Small intestine (tissue), 7 donors: ENCODE measurements around the gene MAPK11. TPM values are rescaled to one million over a fixed set of nuclear protein-coding genes. Genes with fewer than 3 reads are reported as not detected.

ENCODE experiments used
- DNase-seq, 2 donors: peaks; one replicate each; pipeline versions ENCODE4 v3.0.0 to v3.0.0-alpha.2; 2013
- FAIRE-seq: peaks from 2 replicates; lab custom pipeline; 2012; peaks lifted over from hg19 to GRCh38; lab: Jason Lieb, UNC
- H3K27ac ChIP-seq, 3 donors: one replicate each; pipeline ENCODE4 v1.5.1; 2013; ENCODE audit warnings: low read length in 2 of 3, mild to moderate bottlenecking in 2 of 3, control low read depth in 1 of 3, inconsistent platforms in 1 of 3, low read depth in 1 of 3, moderate library complexity in 1 of 3
- H3K27me3 ChIP-seq, 3 donors: one replicate each; pipeline ENCODE4 v1.6.1; 2013; ENCODE audit warnings: low read length in 3 of 3, inconsistent platforms in 1 of 3; ENCODE audit not compliant: control insufficient read depth in 3 of 3, insufficient read depth in 3 of 3
- H3K36me3 ChIP-seq, 3 donors: one replicate each; pipeline ENCODE4 v1.6.1; 2013; ENCODE audit warnings: low read length in 3 of 3, inconsistent platforms in 1 of 3, low read depth in 1 of 3, mild to moderate bottlenecking in 1 of 3, moderate library complexity in 1 of 3; ENCODE audit not compliant: control insufficient read depth in 3 of 3, insufficient read depth in 2 of 3
- H3K4me1 ChIP-seq, 3 donors: one replicate each; pipeline ENCODE4 v1.6.1; 2013; ENCODE audit warnings: low read length in 2 of 3, inconsistent platforms in 1 of 3, low read depth in 1 of 3, mild to moderate bottlenecking in 1 of 3, moderate library complexity in 1 of 3; ENCODE audit not compliant: control insufficient read depth in 3 of 3, insufficient read depth in 2 of 3
- H3K4me3 ChIP-seq, 3 donors: one replicate each; pipeline ENCODE4 v1.5.1; 2013; ENCODE audit warnings: low read length in 3 of 3, control low read depth in 1 of 3, inconsistent platforms in 1 of 3, low read depth in 1 of 3, mild to moderate bottlenecking in 1 of 3, moderate library complexity in 1 of 3
- H3K9me3 ChIP-seq, 2 donors: one replicate each; pipeline ENCODE4 v1.6.1; 2013; ENCODE audit warnings: low read depth in 1 of 2, low read length in 1 of 2; ENCODE audit not compliant: control insufficient read depth in 2 of 2, insufficient read depth in 1 of 2
- WGBS, 3 donors: extraction: QIAGEN DNeasy Blood & Tissue Kit; methylation state at CpG; one replicate each; pipeline ENCODE4 v1.1.7; 2013; 5-methylcytosine and 5-hydroxymethylcytosine counted together
- polyA plus RNA-seq, 4 donors: library from polyadenylated mRNA; stranded (reverse) in 3 of 4; unstranded in 1 of 4; fragments of 200-250 nt in 3 of 4; fragments of 120-200 nt in 1 of 4; gene quantifications; one replicate each; pipeline versions ENCODE4 v1.2.1 to v1.2.3, GENCODE V29; 2013
- donor health status: healthy with polysubstance abuse.
- donor health status: control.
- donor health status: control.
- donor health status: Bipolar disorder and iron deficiency.
- donor health status: healthy.

MAPK11 gene
- polyA plus RNA-seq, 4 donors = 2.2 to 7.9 (median 2.4) TPM; not detected in 1

GRCh38 chr22:50260801-50261614 is 9.2 kb downstream of the MAPK11 start:
- no peak overlapping the region for H3K27ac ChIP-seq
- FAIRE-seq = no peak

GRCh38 chr22:50260434-50260800 is 9.8 kb downstream of the MAPK11 start:
- Histone ChIP-seq H3K4me1 (peaks cover 0 to 4% (median 0%) of the 10 kb centered on the region in 3 donors), H3K36me3 (peaks cover 0 to 5% (median 0%) of the 10 kb centered on the region in 3 donors), H3K4me3 (peak overlapping the region in 1 of 3 donors; percentile 24), H3K27me3 (peaks cover 4 to 36% (median 9%) of the 10 kb centered on the region in 3 donors), H3K27ac (no peak overlapping the region), H3K9me3 (no peaks in the 10 kb centered on the region)
- WGBS, 3 donors = 0 to 28% (median 19%) methylated on average over 5 to 11 of the region's 11 CpGs
- FAIRE-seq (no peak), DNase-seq (no peak)

More at GRCh38 chr22:50260801-50261614, 9.2 kb downstream of the MAPK11 start:
- peaks cover 4 to 38% (median 9%) of the 10 kb centered on the region in 3 donors for H3K27me3 ChIP-seq
- peaks cover 0 to 4% (median 0%) of the 10 kb centered on the region in 3 donors for H3K4me1 ChIP-seq
- peak in 1 of 2 donors; percentile 69 for DNase-seq
- peak overlapping the region; percentile 24 to 45 (median 38) for H3K4me3 ChIP-seq
- WGBS, 3 donors = 0 to 1% (median 0%) methylated on average over 34 to 92 of the region's 92 CpGs
- no peaks in the 10 kb centered on the region for H3K9me3 ChIP-seq
- H3K36me3 ChIP-seq = peaks cover 0 to 2% (median 0%) of the 10 kb centered on the region in 3 donors

- peaks cover 4 to 32% (median 9%) of the 10 kb centered on the region in 3 donors for H3K27me3 ChIP-seq
- H3K9me3 ChIP-seq = no peaks in the 10 kb centered on the region
- WGBS, 3 donors = 85 to 92% (median 85%) methylated on average over 15 of the region's 15 CpGs
- FAIRE-seq (no peak), DNase-seq (no peak)
- H3K36me3 ChIP-seq = peaks cover 0 to 5% (median 0%) of the 10 kb centered on the region in 3 donors
- H3K27ac ChIP-seq = no peak overlapping the region
- H3K4me3 ChIP-seq = no peak overlapping the region
- H3K4me1 ChIP-seq = peaks cover 0 to 4% (median 0%) of the 10 kb centered on the region in 3 donors
Measured at GRCh38 chr22:50259302-50259701, 10.9 kb downstream of the MAPK11 start.

GRCh38 chr22:50258361-50259292 is 11.6 kb downstream of the MAPK11 start:
- peaks cover 4 to 31% (median 9%) of the 10 kb centered on the region in 3 donors for H3K27me3 ChIP-seq
- no peak overlapping the region for H3K27ac ChIP-seq
- 56 to 80% (median 71%) methylated on average over 24 of the region's 24 CpGs for WGBS, 3 donors
- H3K9me3 ChIP-seq = no peaks in the 10 kb centered on the region
- FAIRE-seq (no peak), DNase-seq (no peak)
- no peak overlapping the region for H3K4me3 ChIP-seq
- peaks cover 0 to 5% (median 0%) of the 10 kb centered on the region in 3 donors for H3K36me3 ChIP-seq
- peaks cover 0 to 4% (median 0%) of the 10 kb centered on the region in 3 donors for H3K4me1 ChIP-seq

GRCh38 chr22:50257451-50258360 is 12.5 kb downstream of the MAPK11 start:
- H3K27me3 ChIP-seq = peaks cover 4 to 22% (median 9%) of the 10 kb centered on the region in 3 donors
- WGBS, 3 donors = 30 to 69% (median 50%) methylated on average over 25 to 31 of the region's 31 CpGs
- peaks cover 0 to 4% (median 0%) of the 10 kb centered on the region in 3 donors for H3K4me1 ChIP-seq
- FAIRE-seq (no peak), DNase-seq (peak in 1 of 2 donors; percentile 63)
- peaks cover 0 to 5% (median 0%) of the 10 kb centered on the region in 3 donors for H3K36me3 ChIP-seq
- H3K4me3 ChIP-seq = no peak overlapping the region
- no peaks in the 10 kb centered on the region for H3K9me3 ChIP-seq
- H3K27ac ChIP-seq = no peak overlapping the region

GRCh38 chr22:50257041-50257440 is 13.1 kb downstream of the MAPK11 start:
- peaks cover 1 to 15% (median 9%) of the 10 kb centered on the region in 3 donors for H3K27me3 ChIP-seq
- DNase-seq (no peak), FAIRE-seq (no peak)
- H3K4me3 ChIP-seq = no peak overlapping the region
- H3K27ac ChIP-seq = no peak overlapping the region
- H3K4me1 ChIP-seq = peaks cover 0 to 2% (median 0%) of the 10 kb centered on the region in 3 donors
- no peaks in the 10 kb centered on the region for H3K9me3 ChIP-seq
- H3K36me3 ChIP-seq = peaks cover 0 to 5% (median 0%) of the 10 kb centered on the region in 3 donors
- WGBS, 3 donors = 47 to 82% (median 57%) methylated on average over 15 to 16 of the region's 16 CpGs

GRCh38 chr22:50256258-50256862 is 13.8 kb downstream of the MAPK11 start:
- Histone ChIP-seq H3K4me1 (no peaks in the 10 kb centered on the region), H3K9me3 (no peaks in the 10 kb centered on the region), H3K27ac (no peak overlapping the region), H3K36me3 (peaks cover 0 to 5% (median 0%) of the 10 kb centered on the region in 3 donors), H3K27me3 (peaks cover 0 to 11% (median 8%) of the 10 kb centered on the region in 3 donors), H3K4me3 (no peak overlapping the region)
- FAIRE-seq (no peak), DNase-seq (no peak)
- WGBS, 3 donors = 33 to 80% (median 60%) methylated on average over 10 to 12 of the region's 12 CpGs
